ENCODE data around the gene NPC1L1.
"Not testable (repeated sequence)": the region's sequence is repeated elsewhere in the genome, so short reads cannot be mapped to it uniquely, and the experiment has no call there.

NPC1L1 gene

DNA sequence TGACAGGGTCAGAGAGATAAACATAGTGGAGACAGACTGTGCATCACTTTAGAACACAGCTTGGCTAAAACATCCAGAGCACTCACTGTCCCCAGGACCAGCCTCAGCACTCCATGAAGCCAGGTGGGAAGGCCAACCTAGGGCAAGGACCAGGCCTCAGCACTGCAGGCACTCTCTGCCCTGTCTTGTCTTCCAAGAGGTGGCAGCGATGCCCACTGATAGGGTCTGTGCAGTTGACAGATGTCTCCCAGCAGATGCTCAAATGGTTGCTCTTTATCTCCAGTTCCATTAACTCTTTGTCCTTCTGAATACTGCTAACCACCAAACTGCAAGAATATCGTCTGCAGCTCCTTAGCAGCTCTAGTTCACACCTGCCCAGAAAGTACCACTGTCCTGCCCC lies 23.5 kb upstream of the NPC1L1 start:
- H3K4me3 ChIP-seq (ENCODE audit: low read depth, low read length): no peak overlapping the region
- in situ Hi-C loops (cut with HindIII; ENCODE audit: low sequenced_read_pairs): loop anchor here (25.0 kb wide), 1 partner anchor 327 kb away; no protein-coding TSS in a partner anchor
- no peak for DNase-seq (ENCODE audit: low read depth)
- TF ChIP-seq, protein P1, sequence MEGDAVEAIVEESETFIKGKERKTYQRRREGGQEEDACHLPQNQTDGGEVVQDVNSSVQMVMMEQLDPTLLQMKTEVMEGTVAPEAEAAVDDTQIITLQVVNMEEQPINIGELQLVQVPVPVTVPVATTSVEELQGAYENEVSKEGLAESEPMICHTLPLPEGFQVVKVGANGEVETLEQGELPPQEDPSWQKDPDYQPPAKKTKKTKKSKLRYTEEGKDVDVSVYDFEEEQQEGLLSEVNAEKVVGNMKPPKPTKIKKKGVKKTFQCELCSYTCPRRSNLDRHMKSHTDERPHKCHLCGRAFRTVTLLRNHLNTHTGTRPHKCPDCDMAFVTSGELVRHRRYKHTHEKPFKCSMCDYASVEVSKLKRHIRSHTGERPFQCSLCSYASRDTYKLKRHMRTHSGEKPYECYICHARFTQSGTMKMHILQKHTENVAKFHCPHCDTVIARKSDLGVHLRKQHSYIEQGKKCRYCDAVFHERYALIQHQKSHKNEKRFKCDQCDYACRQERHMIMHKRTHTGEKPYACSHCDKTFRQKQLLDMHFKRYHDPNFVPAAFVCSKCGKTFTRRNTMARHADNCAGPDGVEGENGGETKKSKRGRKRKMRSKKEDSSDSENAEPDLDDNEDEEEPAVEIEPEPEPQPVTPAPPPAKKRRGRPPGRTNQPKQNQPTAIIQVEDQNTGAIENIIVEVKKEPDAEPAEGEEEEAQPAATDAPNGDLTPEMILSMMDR (IDR thresholded peaks at IDR 0.05; ENCODE audit: low read depth, low read length, missing control alignments): no peak

DNA sequence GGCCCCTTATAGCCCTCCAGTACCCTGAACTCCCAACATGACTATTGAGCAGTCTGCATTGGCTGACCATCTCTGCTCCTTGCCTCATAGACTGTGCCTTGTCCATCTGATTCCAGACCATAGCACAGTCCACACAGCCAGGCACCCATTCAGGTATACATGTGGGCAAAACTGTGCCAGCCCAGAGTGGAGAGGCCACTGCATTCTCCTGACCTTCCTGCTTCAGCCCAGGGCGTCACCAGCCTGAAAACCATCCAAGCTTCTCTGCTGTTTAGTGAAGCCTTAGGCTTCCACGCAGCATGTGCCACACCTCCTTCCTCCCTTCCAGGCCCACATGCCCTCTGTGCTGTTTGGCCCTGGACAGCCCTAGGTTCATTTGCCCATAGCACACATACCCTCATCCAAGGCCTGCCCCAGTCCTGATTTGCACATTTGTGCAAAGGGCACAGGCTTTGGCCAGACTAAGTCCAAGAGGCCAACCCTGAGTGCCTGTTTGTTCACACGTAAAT lies 22.1 kb upstream of the NPC1L1 start:
- no peak overlapping the region for H3K4me3 ChIP-seq (ENCODE audit: low read depth, low read length)
- TF ChIP-seq, protein P1 (IDR thresholded peaks at IDR 0.05; ENCODE audit: low read depth, low read length, missing control alignments): no peak
- no peak for DNase-seq (ENCODE audit: low read depth)
- in situ Hi-C loops (cut with HindIII; ENCODE audit: low sequenced_read_pairs): loop anchor here (25.0 kb wide), 1 partner anchor 326 kb away; no protein-coding TSS in a partner anchor

DNA sequence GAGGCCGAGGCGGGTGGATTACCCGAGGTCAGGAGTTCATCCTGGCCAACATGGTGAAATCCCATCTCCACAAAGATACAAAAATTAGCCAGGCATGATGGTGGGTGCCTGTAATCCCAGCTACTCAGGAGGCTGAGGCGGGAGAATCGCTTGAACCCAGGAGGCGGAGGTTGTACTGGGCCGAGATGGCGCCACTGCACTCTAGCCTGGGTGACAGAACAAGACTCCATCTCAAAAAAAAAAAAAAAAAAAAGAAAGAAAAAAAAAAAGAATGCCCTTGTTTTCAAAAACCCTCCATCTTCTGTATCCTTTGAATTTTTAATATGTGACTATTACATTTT lies 21.5 kb upstream of the NPC1L1 start:
- H3K4me3 ChIP-seq (ENCODE audit: low read depth, low read length); DNase-seq (ENCODE audit: low read depth): not testable (repeated sequence)
- in situ Hi-C loops (cut with HindIII; ENCODE audit: low sequenced_read_pairs): loop anchor here (25.0 kb wide), 1 partner anchor 325 kb away; no protein-coding TSS in a partner anchor

DNA sequence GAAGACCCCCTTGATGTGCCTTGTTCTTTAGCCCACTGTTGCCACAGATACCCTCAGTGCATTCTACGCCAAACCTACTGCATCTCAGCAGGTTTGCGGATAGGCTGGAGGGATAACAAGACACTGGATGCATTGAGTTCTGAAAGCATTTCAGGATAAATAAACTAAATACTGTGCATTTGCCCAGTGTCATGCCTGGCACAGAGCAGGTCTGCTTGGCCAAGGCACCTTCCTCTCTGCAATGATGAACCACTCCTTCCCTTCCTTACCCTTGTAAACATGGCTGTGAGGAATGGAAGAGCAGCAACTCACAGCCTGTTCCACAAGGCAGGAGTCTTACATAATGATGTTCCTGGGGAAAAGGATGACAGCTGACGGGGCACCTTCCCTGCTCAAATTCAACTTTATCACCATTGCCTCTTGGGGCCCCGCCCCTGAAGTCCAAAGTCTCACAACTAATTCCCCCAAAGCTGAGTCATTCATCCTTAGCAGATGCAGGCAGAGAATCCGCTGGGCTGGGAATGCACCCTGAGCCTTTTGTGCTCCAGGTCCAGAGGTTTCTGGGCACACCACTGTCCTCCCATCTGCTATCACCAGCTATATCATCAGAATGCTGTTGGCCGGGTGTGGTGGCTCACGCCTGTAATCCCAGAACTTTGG lies 21.0 kb upstream of the NPC1L1 start:
- in situ Hi-C loops (cut with HindIII; ENCODE audit: low sequenced_read_pairs): loop anchor here (25.0 kb wide), 1 partner anchor 325 kb away; no protein-coding TSS in a partner anchor
- no peak for DNase-seq (ENCODE audit: low read depth)
- no peak overlapping the region for H3K4me3 ChIP-seq (ENCODE audit: low read depth, low read length)
- TF ChIP-seq, protein P1 (IDR thresholded peaks at IDR 0.05; ENCODE audit: low read depth, low read length, missing control alignments): no peak

DNA sequence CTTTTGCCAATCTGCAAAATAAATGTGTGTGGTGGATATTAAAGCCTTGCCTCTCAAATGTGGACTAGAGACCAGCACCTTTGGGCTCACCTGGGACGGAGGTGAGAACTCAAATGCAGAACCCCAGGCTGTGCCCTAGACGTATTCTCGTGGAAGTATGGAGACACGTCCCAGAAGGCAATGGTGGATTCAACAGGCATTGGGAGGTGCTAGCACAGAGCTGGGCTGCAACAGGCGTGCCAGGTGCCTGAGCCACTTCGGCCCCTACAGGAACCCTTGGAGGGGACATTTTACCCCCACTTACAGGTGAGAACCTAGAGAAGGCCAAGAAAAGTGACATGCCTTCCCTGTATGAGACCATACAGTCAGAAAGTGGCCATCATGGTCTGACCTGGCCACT lies 20.4 kb upstream of the NPC1L1 start:
- in situ Hi-C loops (cut with HindIII; ENCODE audit: low sequenced_read_pairs): loop anchor here (25.0 kb wide), 1 partner anchor 324 kb away; no protein-coding TSS in a partner anchor
- DNase-seq (ENCODE audit: low read depth): no peak
- TF ChIP-seq, protein P1 (IDR thresholded peaks at IDR 0.05; ENCODE audit: low read depth, low read length, missing control alignments): no peak
- H3K4me3 ChIP-seq (ENCODE audit: low read depth, low read length): no peak overlapping the region

DNA sequence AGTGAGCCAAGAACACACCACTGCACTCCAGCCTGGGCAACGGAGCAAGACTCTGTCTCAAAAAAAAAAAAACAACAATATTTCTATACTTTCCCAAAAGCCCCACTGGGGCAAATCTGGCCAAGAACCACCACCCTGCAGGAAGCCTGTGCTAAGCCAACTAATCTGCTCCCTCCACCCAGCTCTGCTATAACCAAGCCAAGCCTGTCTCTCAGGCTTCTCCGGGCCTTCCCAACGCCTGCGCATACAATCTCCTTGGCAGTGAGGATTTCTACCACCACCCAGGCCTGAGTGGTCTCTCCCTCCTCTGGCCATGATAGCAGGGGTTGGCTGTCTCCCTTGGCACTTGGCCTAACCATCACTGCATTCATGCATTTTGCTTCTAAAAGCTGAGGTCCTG lies 18.4 kb upstream of the NPC1L1 start:
- H3K4me3 ChIP-seq (ENCODE audit: low read depth, low read length): no peak overlapping the region
- TF ChIP-seq, protein P1 (IDR thresholded peaks at IDR 0.05; ENCODE audit: low read depth, low read length, missing control alignments): no peak
- DNase-seq (ENCODE audit: low read depth): no peak
- in situ Hi-C loops (cut with HindIII; ENCODE audit: low sequenced_read_pairs): loop anchor here (25.0 kb wide), 1 partner anchor 322 kb away; no protein-coding TSS in a partner anchor

DNA sequence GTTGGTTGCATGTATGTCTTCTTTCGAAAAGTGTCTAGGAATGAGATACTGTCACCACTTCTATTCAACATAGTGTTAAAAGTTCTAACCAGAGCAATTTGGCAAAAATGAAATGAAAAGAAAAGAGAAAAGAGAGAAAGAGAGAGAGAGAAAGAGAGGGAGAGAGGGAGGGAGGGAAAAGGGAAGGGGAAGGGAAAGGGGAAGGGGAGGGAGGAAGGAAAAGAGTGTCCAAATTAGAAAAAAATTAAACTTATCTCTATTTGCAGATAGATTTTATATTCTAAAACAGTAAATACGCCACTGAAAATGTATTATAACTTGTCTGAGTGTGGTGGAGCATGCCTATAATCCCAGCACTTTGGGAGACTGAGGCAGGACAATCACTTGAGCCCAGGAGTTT lies 16.4 kb upstream of the NPC1L1 start:
- no peak for DNase-seq (ENCODE audit: low read depth)
- in situ Hi-C loops (cut with HindIII; ENCODE audit: low sequenced_read_pairs): loop anchor here (25.0 kb wide), 1 partner anchor 320 kb away; no protein-coding TSS in a partner anchor
- TF ChIP-seq, protein P1 (IDR thresholded peaks at IDR 0.05; ENCODE audit: low read depth, low read length, missing control alignments): no peak
- H3K4me3 ChIP-seq (ENCODE audit: low read depth, low read length): no peak overlapping the region

Data from astrocyte of the cerebellum (primary cell).